Inferior parietal cortex (tissue), 1 donor: ENCODE results near the gene PDE4A.
A peak's percentile ranks its signal among the peaks of the same experiment; 100 is the strongest.
"Not testable (repeated sequence)": the region's sequence is repeated elsewhere in the genome, so short reads cannot be mapped to it uniquely, and the experiment has no call there.

Experiments
- DNase-seq: peaks from one replicate; pipeline ENCODE4 v3.0.0-alpha.2; 2016; ENCODE audit errors: extremely low spot score

The PDE4A gene

DNA sequence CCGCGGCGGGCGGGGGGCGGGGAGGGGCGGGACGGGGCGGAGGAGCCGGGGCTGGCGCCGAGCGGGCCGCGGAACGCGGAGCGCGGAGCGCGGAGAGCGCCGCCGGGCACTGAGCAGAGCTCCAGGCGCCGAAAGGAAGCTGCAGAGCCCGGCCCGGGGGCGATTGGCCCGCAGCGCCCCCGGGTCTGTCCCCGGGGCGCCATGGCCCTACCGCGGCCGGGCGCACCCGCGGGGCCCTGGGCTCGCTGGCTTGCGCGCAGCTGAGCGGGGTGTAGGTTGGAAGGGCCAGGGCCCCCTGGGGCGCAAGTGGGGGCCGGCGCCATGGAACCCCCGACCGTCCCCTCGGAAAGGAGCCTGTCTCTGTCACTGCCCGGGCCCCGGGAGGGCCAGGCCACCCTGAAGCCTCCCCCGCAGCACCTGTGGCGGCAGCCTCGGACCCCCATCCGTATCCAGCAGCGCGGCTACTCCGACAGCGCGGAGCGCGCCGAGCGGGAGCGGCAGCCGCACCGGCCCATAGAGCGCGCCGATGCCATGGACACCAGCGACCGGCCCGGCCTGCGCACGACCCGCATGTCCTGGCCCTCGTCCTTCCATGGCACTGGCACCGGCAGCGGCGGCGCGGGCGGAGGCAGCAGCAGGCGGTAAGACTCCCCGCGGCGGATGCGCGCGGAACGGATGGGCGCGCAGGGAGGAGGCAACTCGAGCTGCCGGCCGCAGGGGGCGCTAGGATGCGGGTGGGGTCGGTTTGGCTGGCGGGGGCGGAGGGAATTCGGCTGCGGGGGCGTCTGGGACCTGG lies at the start of gene PDE4A:
TSS of gene PDE4A (plus strand) at position 95 of the 796 bp plus-strand sequence. CDS start at position 322, 227 bp downstream.
- no peak for DNase-seq

DNA sequence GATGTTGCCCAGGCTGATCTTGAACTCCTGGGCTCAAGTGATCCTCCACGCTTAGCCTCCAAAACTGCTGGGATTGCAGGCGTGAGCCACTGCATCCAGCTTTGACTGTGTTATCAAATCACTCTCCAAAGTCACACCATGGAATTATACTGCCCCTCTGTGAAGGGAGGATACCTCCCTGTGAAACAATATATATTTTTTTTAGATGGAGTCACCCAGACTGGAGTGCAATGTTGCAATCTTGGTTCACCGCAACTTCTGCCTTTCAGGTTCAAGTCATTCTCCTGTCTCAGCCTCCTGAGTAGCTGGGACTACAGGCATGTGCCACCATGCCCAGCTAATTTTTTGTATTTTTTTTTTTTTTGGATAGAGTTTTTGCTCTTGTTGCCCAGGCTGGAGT lies 47.6 kb upstream of the PDE4A start:
- DNase-seq = no peak

DNA sequence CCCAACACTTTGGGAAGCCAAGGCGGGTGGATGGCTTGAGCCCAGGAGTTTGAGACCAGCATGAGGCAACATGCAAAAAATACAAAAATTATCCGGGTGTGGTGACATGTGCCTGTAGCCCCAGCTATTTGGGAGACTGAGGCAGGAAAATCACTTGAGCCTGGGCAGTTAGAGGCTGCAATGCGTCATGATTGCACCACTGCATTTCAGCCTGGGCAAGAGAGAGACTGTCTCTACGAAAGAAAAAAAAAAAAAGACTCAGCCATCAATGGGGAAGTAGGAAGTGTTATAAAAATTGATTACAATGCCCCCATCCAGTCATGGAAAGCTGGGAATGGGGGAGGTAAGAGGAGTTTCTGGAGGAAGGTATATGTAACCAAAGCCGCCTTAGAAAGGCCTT lies 45.4 kb upstream of the PDE4A start:
- no peak for DNase-seq

DNA sequence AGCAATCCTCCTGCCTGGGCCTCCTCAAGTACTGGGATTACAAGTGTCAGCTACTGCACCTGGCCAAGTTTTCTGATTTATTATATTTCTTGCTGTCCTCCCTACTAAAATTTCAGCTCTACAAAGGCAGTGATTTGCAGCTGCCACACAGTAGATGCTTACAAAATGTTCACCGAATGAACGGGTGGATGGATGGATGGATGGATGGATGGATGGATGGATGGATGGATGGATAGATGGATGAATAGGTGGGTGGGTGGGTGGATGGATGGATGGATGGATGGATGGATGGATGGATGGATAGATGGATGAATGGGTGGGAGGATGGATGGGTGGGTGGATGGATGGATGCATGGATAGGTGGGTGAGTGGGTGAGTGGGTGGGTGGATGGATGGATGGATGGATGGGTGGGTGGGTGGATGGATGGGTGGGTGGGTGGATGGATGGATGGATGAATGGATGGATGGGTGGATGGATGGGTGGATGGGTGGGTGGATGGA lies 43.1 kb upstream of the PDE4A start:
- DNase-seq = not testable (repeated sequence)

DNA sequence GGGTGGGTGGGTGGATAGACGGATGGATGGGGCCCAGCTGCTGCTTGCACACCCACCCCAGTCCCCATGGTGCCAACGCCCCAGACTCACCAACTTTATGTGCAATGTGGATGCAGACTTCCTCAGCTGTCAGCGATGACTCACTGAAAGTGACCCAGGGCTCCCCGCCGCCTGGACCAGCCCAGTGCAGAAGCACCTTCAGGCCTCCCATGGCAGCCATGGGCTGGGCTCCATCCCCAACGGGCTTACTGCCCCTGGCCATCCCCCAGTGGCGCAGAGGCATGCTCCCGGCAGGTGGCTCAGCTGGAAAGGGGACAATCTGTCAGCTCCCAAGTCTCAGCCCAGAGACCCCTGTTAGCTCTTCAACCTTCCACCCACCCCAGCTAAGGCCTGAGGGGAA lies 42.2 kb upstream of the PDE4A start:
- DNase-seq = no peak

DNA sequence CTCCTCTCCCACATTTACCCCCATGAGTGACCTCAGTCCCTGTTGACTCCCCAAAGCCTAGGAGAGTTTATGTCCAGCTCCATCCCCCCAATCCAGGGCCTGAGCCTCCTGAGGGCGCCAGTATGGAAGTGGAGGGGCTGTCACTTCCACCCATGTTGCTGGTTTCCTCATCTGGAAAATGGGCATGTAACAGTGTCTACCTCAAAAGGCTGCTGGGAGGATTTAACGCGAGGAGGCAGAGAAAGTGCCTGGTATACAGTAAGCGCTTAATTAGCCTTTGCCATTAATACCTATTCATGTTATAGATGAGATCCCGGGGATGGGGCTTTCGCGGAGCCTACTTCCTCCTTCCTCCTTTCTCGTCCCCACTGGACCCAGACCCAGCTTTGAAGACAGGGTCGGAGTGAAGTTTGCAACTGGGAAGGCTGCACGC lies 40.4 kb upstream of the PDE4A start:
- DNase-seq = no peak

DNA sequence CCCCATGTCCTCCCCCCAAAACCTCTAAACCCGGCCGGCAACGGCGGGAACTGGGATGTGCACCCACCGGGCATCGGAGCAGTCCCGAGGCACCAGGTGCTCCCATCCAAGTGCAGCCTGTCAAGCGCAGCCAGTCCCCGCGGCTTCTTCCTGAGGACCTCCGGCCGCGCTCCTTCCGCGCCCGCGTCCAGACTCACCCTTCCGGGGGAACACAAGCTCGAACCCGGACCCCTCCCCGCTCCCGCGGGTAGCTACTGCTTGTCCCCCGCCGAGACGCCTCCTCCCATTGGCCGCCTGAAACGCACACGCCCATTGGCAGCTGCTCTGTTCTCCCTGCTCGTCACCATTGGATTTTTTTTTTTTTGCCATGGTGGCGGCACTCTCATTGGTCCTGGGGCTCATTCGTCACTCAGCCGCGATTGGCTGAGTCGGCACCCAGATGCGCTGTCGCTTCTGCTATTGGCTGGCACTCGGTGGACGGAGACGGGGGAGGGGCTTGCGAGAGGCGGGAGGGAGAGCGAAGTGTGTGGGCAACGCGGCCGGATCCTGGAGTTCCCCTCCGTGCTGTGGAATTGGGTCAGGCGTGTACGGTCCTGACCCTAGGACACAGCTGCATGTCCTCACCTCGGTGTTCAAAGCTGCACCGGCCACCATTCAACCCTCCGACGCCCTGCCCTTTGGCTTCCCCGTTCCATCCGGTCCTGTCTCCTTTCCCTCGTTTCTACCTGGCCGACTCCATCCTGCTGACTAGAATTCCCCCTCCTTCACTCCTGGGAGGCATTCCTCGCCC lies 39.8 kb upstream of the PDE4A start, which contains the start of gene TYK2:
TSS of gene TYK2 (minus strand) at position 260 of the 790 bp plus-strand sequence. CDS start 2,166 bp downstream, outside the sequence.
- peak; percentile 99 for DNase-seq

DNA sequence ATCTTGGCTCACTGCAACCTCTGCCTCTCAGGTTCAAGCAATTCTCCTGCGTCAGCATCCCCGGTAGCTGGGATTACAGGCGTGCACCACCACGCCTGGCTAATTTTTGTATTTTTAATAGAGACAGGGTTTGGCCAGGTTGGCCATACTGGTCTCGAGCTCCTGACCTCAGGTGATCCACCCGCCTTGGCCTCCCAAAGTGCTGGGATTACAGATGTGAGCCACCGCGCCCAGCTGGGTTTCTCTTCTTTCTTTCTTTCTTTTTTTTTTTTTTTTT lies 37.2 kb upstream of the PDE4A start:
- DNase-seq = not testable (repeated sequence)

DNA sequence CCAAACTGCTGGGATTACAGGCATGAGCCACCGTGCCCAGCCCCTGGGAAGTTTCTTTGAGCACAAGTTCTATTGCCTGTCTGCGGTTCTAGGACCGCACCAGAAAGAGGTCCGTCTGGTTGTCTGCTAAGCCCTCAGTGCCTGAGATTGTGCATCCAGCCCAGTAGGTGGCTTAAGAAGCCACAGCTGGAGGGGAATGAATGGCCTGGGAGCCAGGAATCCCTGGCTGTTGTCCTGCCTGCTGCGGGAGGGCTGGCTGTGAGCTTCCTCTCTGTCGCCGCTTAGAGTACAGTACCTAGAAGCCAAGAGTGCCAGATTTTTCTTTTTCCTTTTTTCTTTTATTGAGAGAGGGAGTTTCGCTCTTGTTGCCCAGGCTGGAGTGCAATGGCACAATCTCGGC lies 35.8 kb upstream of the PDE4A start:
- DNase-seq = no peak

DNA sequence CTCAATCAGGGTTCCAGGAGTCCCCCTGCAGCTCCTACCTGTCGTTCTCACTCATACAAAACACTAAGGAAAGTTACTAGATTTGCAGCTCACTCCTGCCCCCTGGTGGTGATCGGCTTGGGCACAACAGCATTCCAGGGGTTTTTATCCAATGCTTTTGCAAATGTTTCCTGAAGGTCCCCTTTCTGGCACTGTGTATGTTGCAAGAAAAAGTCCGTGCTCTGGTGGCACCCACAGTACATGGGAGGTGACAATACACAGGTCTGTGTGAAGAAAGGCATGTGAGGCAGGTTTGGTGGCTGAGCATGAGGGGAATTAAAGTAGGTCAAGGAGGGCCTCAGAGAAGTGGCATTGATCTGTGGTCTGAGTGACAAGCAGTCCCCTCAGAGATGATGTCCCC lies 31.4 kb upstream of the PDE4A start:
- DNase-seq = peak; percentile 95

DNA sequence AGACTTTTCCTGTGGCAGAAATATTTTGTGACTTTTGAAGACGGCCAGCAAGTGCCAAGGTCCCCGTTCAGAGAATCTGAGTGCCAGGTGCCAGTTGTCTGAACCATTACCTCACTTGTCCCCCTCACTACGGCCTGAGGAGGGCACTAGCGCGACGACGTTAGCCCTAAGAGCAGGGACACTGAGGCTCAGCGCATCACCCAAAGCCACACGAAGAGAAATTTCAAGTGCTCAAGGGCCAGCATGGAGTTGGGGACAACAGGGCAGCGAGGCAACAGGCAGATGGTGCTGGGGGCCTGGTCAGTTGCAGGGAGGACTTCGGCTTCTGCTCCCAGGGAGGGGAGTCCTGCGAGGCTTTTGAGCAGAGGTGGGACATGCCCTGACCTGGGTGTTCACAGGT lies 30.5 kb upstream of the PDE4A start:
- DNase-seq = no peak

DNA sequence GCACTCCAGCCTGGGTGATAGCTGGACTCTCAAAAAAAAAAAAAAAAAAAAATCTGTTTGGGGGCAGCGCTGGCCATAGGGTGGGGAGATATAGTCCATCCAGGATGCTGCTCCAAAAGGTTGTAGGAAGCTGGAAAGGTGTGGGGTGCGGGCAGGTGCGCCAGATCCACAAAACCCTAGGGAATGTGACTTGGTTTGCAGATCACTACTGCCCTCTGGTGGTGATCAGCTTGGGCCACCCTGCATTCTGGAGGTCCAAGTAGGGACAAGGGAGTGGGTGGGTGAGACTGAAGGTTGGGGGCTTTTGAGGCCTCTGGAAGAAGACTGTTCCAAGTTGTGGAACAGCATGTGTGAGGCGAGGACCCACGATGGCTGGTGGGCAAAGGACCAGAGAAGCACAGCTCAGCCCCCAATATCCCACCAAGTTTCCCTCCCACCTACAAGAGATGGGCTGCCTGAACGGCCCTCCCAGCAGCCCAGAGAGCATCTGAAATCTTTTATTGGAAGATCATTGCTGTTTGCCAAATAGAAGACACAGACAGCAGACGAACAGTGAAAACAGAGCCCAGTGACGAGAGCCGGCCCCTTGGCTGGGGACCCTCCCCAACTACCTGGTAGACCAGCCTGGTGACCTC lies 29.6 kb upstream of the PDE4A start:
- DNase-seq = peak; percentile 66

DNA sequence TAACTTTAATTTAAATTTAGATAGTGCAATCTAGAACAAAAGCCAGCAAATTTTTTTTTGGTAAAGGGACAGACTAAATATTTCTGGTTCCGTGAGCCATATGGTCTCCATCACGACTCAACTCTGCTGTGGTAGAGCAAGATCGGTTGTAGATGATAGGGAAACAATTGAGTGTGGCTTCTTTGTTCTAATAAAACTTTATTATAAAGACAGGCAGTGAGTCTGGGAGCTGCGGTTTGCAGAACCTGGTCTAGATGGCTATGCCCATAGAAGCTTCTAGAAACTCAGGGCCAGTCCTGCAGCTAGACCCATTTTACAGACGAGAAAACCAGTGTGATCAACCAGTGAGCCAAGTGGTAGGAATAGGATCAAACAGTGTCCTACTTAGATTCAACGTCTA lies 28.2 kb upstream of the PDE4A start:
- DNase-seq = no peak

DNA sequence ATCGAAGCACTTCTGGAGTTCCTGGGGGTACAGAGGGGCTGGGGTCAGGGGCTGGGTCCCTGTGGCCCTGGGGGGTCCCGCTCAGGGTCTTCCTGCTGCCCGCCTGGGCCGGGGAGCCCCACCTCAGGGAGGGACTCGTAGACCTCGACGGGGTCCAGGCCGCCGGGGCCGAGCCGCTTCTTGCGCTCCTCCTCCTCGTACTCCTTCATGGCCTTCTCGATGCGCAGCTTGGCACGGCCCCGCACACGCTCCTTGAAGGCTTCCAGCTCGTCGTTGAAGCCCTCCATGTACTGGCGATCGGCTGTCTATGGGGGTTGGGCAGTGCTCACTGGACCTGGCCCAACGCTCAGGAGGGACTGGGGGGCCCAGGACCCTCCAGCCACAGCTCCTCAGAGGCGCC lies 27.2 kb upstream of the PDE4A start:
- DNase-seq = no peak

DNA sequence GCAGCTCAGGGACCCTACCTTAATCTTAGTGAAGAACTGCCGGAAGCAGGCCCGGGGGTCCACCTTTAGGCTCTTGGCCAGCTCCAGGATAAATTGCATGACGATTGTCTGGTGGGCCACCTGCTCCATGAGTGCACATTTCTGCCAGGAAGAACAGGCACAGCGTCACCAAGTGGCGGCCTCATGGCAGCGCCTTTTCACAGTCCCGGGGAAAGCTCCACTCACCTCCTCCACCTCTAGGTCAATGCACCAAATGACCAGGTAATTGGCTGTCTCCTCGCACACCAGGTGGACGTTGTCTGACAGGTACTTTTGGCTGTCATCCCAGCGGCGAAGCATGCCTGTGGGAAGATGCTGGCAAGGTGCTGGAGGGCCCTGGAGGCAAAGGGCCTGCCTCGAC lies 25.3 kb upstream of the PDE4A start:
- no peak for DNase-seq

DNA sequence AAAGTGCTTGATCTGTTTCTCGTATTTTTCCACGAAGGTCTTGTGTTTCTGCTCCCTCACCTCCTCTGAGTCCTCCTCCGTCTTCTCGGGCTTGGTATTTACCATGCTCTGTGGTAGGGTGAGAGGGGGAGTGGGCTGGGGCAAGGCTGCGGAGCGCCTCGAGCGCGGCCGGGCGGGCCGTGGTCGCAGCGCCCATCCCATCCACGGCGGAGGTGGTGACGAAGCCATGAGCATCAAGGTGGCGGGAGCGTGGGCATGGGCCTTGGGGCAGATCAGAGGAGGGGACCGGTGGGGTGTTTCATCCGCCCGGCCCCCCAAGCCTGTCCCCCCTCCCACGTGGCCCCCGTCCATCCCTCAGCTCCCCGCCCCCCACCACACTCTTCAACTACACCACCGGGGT lies 24.9 kb upstream of the PDE4A start:
- no peak for DNase-seq

DNA sequence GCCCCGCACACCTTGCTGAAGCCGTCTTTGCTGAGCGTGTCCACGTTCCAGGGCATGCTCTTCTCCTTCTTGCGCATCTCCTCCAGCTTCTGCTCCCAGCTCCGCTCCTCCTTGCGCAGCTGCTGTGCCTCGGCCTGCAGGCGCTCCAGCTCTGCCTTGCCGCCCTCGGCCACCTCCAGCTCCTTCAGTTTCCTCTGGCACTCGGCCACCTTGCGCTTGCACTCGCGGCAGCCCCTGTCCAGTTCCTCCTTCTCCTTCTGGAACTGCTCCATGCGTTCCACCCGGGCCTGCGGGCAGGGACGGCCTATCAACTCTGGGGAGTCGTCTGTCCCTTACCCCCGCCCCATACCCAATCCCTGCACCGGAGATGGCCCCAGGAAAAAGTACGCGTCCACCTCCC lies 24.4 kb upstream of the PDE4A start:
- DNase-seq = no peak

DNA sequence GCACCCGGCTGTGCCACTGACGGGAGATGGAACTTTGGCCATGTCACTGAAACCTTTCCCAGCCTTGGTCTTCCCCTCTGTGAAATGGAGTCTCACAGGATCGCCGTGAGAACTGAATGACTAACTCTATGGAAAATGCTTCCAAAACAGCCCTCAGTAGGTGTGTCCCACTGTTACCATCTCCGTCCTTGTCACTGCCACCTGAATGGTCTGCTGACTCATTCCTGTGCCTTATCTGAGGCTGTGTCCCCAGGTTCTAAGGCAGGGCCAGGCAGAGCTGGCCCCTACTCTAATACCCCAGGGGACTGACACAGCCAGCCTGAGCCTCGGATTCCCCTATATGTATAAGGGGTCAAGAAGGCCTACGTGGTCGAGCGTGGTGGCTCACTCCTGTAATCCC lies 21.5 kb upstream of the PDE4A start:
- no peak for DNase-seq

DNA sequence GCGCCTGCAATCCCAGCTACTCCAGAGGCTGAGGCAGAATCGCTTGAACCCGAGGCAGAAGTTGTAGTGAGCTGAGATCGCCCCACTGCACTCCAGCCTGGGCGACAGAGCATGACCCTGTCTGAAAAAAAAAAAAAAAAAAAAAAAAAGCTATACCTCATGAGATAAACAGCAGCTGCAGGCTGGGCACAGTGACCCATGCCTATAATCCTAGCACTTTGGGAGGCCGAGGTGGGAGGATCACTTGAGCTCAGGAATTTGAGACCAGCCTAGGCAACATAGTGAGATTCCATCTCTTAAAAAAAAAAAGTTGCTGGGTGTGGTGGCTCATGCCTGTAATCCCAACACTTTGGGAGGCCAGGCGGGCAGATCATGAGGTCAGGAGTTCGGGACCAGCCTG lies 21.0 kb upstream of the PDE4A start:
- not testable (repeated sequence) for DNase-seq

DNA sequence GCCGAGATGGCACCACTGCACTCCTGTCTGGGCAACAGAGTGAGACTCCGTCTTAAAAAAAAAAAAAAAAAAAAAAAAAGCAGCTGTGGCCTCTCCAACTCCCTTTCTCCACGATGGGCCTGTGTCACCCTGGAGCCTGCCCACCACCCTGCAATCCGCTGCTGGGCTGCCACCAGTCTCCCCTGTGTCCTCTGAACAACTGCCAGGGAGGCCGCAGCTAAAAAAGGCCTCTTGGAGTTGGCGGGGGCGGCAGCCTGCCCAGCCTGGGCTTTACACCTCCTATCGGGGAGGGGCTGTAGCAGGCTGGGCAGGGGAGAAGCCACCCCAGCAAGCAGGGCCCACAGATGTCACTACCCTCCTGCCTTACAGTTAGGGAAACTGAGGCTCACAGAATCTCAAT lies 20.5 kb upstream of the PDE4A start:
- no peak for DNase-seq

DNA sequence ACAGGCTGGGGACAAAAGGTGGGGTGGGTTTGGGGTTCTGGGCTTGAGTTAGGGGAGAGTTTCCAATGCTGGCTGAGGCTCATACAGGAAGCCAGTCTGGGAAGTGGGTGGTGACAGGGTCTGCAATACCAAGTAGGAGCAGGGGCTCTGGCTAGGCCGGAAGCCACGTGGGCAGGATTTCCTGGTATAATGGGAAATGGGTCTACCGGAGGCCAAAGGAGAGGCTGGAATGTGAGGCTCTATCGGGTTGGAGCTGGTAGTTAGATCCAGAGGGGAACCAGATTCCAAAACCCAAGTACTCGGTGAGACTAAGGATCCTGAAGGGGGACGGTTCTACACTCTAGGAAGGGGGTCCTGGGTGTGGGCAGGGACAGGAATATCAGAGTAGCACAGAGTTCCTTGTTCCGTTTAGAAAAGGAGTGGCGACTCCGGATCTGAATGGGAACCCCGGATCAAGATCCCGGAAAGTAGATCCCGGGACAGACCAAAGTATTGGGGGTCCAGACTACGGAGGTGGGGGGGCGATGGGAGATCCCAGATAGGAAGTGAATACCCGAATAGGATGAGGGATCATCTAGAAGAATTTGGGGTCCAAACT lies 17.8 kb upstream of the PDE4A start:
- no peak for DNase-seq
